Stimulated activated CD8-positive, alpha-beta memory T cell treated with anti-CD3 and anti-CD28 coated beads, Interleukin-12 subunit alpha, Interleukin-12 subunit beta, amount 100 ng/mL, for 4 hours (primary cell): ENCODE measurements around the gene MSMP.

ENCODE experiments used
- DNase-seq: peaks from one replicate; pipeline ENCODE4 v3.0.0-alpha.2; 2020; ENCODE audit warnings: low read depth

MSMP gene

GRCh38 chr9:35754264-35754663 is at the start of gene MSMP:
MSMP (minus strand) TSS chr9:35754276; CDS start chr9:35754129, 147 bp downstream.
- DNase-seq, result no peak

GRCh38 chr9:35801328-35802128 is 47.5 kb upstream of the MSMP start:
- DNase-seq, result no peak

- DNase-seq, result no peak
Observed at GRCh38 chr9:35800530-35800929, 46.5 kb upstream of the MSMP start.

- no peak for DNase-seq
Observed at GRCh38 chr9:35798658-35799374, 44.7 kb upstream of the MSMP start.

GRCh38 chr9:35797311-35798109 is 43.4 kb upstream of the MSMP start:
- DNase-seq, result no peak

GRCh38 chr9:35795695-35796094 is 41.6 kb upstream of the MSMP start:
- no peak for DNase-seq

- DNase-seq, result no peak
Observed at GRCh38 chr9:35793461-35793860, 39.4 kb upstream of the MSMP start.

- no peak for DNase-seq
Observed at GRCh38 chr9:35792826-35793225, 38.8 kb upstream of the MSMP start.

- DNase-seq, result no peak
Observed at GRCh38 chr9:35792024-35792813, 38.1 kb upstream of the MSMP start.

- DNase-seq, result no peak
Observed at GRCh38 chr9:35791297-35791921, 37.3 kb upstream of the MSMP start, which contains the start of gene NPR2. NPR2 (plus strand) TSS chr9:35791591; CDS start chr9:35792409, 818 bp downstream.

GRCh38 chr9:35790385-35791296 is 36.6 kb upstream of the MSMP start:
- DNase-seq, result no peak

- DNase-seq, result no peak
Observed at GRCh38 chr9:35790025-35790384, 35.9 kb upstream of the MSMP start.

GRCh38 chr9:35789541-35789940 is 35.5 kb upstream of the MSMP start:
- DNase-seq, result no peak

- DNase-seq, result no peak
Observed at GRCh38 chr9:35783418-35783817, 29.3 kb upstream of the MSMP start.

- DNase-seq, result no peak
Observed at GRCh38 chr9:35781066-35781465, 27.0 kb upstream of the MSMP start.

- DNase-seq, result no peak
Observed at GRCh38 chr9:35778496-35778895, 24.4 kb upstream of the MSMP start.

GRCh38 chr9:35776018-35776417 is 21.9 kb upstream of the MSMP start:
- no peak for DNase-seq

- DNase-seq, result no peak
Observed at GRCh38 chr9:35774907-35775635, 21.0 kb upstream of the MSMP start.

GRCh38 chr9:35771943-35772342 is 17.9 kb upstream of the MSMP start:
- DNase-seq, result no peak

- no peak for DNase-seq
Observed at GRCh38 chr9:35771534-35771933, 17.5 kb upstream of the MSMP start.
